Activated CD8-positive, alpha-beta memory T cell treated with anti-CD3 and anti-CD28 coated beads for 4 hours (primary cell): ENCODE results near the gene AP1S2.
"Not testable (repeated sequence)": the region's sequence is repeated elsewhere in the genome, so short reads cannot be mapped to it uniquely, and the experiment has no call there.

ENCODE experiments used
- DNase-seq, 2 donors: peaks; one replicate each; pipeline ENCODE4 v3.0.0-alpha.2; 2020; ENCODE audit warnings: low read depth in 2 of 2

The AP1S2 gene

GRCh38 chrX:15854712-15855567, at the start of gene AP1S2:
Gene AP1S2 (minus strand): TSS chrX:15854813. CDS start chrX:15852524, 2,289 bp downstream.
- DNase-seq = peak; percentile 83 to 96

GRCh38 chrX:15903186-15903681, 48.6 kb upstream of the AP1S2 start:
- DNase-seq = no peak

- DNase-seq = no peak
These were observed 40.7 kb upstream of the AP1S2 start for GRCh38 chrX:15895334-15895733.

GRCh38 chrX:15894724-15895123, 40.1 kb upstream of the AP1S2 start:
- no peak for DNase-seq

GRCh38 chrX:15890463-15890862, 35.9 kb upstream of the AP1S2 start:
- no peak for DNase-seq

GRCh38 chrX:15888062-15888461, 33.4 kb upstream of the AP1S2 start:
- no peak for DNase-seq

- DNase-seq = no peak
These were observed 28.9 kb upstream of the AP1S2 start for GRCh38 chrX:15883540-15883863.

- DNase-seq = no peak
These were observed 28.3 kb upstream of the AP1S2 start for GRCh38 chrX:15882704-15883539.

- DNase-seq = no peak
These were observed 26.8 kb upstream of the AP1S2 start for GRCh38 chrX:15881381-15881897.

- DNase-seq = not testable (repeated sequence)
These were observed 23.3 kb upstream of the AP1S2 start for GRCh38 chrX:15877914-15878313.

GRCh38 chrX:15877380-15877779, 22.8 kb upstream of the AP1S2 start:
- no peak for DNase-seq

GRCh38 chrX:15874672-15875071, 20.1 kb upstream of the AP1S2 start:
- DNase-seq = no peak

- DNase-seq = no peak
These were observed 19.0 kb upstream of the AP1S2 start for GRCh38 chrX:15873566-15873965.

GRCh38 chrX:15870310-15870709, 15.7 kb upstream of the AP1S2 start:
- no peak for DNase-seq

GRCh38 chrX:15869695-15870094, 15.1 kb upstream of the AP1S2 start:
- no peak for DNase-seq

GRCh38 chrX:15866147-15866546, 11.5 kb upstream of the AP1S2 start:
- no peak for DNase-seq

- no peak for DNase-seq
These were observed 10.0 kb upstream of the AP1S2 start for GRCh38 chrX:15864629-15865028.

GRCh38 chrX:15864023-15864422, 9.4 kb upstream of the AP1S2 start:
- DNase-seq = no peak

- DNase-seq = no peak
These were observed 6.3 kb upstream of the AP1S2 start for GRCh38 chrX:15860921-15861320.

GRCh38 chrX:15858051-15858450, 3.4 kb upstream of the AP1S2 start:
- DNase-seq = no peak

- no peak for DNase-seq
These were observed 2.0 kb upstream of the AP1S2 start for GRCh38 chrX:15856636-15857035.

GRCh38 chrX:15856222-15856587, 1.6 kb upstream of the AP1S2 start:
- no peak for DNase-seq
